ENCODE results near the gene FKBP1A.

Gene FKBP1A

GRCh38 chr20:1388741-1389483 lies 3.9 kb downstream of the FKBP1A start:
- H3K27me3 ChIP-seq (ENCODE audit: insufficient read depth, poor library complexity, severe bottlenecking), result no peaks in the 10 kb centered on the region
- peak in 1 of 2 experiments; percentile 67 for DNase-seq (ENCODE audit: low read depth in 1 of 2, low spot score in 1 of 2)
- TF ChIP-seq GABPA (IDR thresholded peaks at IDR 0.05; ENCODE audit: low read depth) (no peak), SPI1 (IDR thresholded peaks at IDR 0.05; ENCODE audit: borderline replicate concordance, low read depth) (peak; percentile 94), CTCF (IDR thresholded peaks at IDR 0.05; ENCODE audit: insufficient read depth, low read length) (no peak), REST (IDR thresholded peaks at IDR 0.05; ENCODE audit: insufficient replicate concordance, low read depth) (no peak), POLR2AphosphoS5 (IDR thresholded peaks at IDR 0.05; ENCODE audit: low read depth) (no peak)
- H3K4me3 ChIP-seq (replicated peaks; ENCODE audit: insufficient read depth, low read length), result no peak overlapping the region
- H3K27ac ChIP-seq (replicated peaks), result peak overlapping the region; percentile 24; the same call in 1 of the 2 replicates

GRCh38 chr20:1388253-1388652 lies 4.6 kb downstream of the FKBP1A start:
- Histone ChIP-seq H3K27me3 (ENCODE audit: insufficient read depth, poor library complexity, severe bottlenecking) (no peaks in the 10 kb centered on the region), H3K27ac (replicated peaks) (no peak overlapping the region), H3K4me3 (replicated peaks; ENCODE audit: insufficient read depth, low read length) (no peak overlapping the region)
- no peak for DNase-seq (ENCODE audit: low read depth in 1 of 2, low spot score in 1 of 2)
- TF ChIP-seq POLR2AphosphoS5 (IDR thresholded peaks at IDR 0.05; ENCODE audit: low read depth), result no peak
- no peak for TF ChIP-seq CTCF (IDR thresholded peaks at IDR 0.05; ENCODE audit: insufficient read depth, low read length)
- TF ChIP-seq SPI1 (IDR thresholded peaks at IDR 0.05; ENCODE audit: borderline replicate concordance, low read depth), result no peak
- no peak for TF ChIP-seq REST (IDR thresholded peaks at IDR 0.05; ENCODE audit: insufficient replicate concordance, low read depth)
- TF ChIP-seq GABPA (IDR thresholded peaks at IDR 0.05; ENCODE audit: low read depth), result no peak

GRCh38 chr20:1386323-1386722 lies 6.5 kb downstream of the FKBP1A start:
- Histone ChIP-seq H3K27me3 (ENCODE audit: insufficient read depth, poor library complexity, severe bottlenecking) (no peaks in the 10 kb centered on the region), H3K4me3 (replicated peaks; ENCODE audit: insufficient read depth, low read length) (no peak overlapping the region), H3K27ac (replicated peaks) (no peak overlapping the region)
- DNase-seq (ENCODE audit: low read depth in 1 of 2, low spot score in 1 of 2), result no peak
- TF ChIP-seq SPI1 (IDR thresholded peaks at IDR 0.05; ENCODE audit: borderline replicate concordance, low read depth), result no peak
- no peak for TF ChIP-seq GABPA (IDR thresholded peaks at IDR 0.05; ENCODE audit: low read depth)
- TF ChIP-seq POLR2AphosphoS5 (IDR thresholded peaks at IDR 0.05; ENCODE audit: low read depth), result no peak
- TF ChIP-seq REST (IDR thresholded peaks at IDR 0.05; ENCODE audit: insufficient replicate concordance, low read depth), result no peak
- no peak for TF ChIP-seq CTCF (IDR thresholded peaks at IDR 0.05; ENCODE audit: insufficient read depth, low read length)
